GM12872 (cell line): ENCODE results near the gene FAM234A.

ENCODE experiments used
- TF ChIP-seq, protein P1 (sequence below): IDR thresholded peaks from 3 replicates; pipeline ENCODE4 v1.5.1; 2011; ENCODE audit warnings: low read depth, mild to moderate bottlenecking, low read length, moderate library complexity; ENCODE audit not compliant: insufficient read depth

Gene FAM234A

GRCh38 chr16:296806-297510 is 62.3 kb downstream of the FAM234A start:
- TF ChIP-seq, protein P1, sequence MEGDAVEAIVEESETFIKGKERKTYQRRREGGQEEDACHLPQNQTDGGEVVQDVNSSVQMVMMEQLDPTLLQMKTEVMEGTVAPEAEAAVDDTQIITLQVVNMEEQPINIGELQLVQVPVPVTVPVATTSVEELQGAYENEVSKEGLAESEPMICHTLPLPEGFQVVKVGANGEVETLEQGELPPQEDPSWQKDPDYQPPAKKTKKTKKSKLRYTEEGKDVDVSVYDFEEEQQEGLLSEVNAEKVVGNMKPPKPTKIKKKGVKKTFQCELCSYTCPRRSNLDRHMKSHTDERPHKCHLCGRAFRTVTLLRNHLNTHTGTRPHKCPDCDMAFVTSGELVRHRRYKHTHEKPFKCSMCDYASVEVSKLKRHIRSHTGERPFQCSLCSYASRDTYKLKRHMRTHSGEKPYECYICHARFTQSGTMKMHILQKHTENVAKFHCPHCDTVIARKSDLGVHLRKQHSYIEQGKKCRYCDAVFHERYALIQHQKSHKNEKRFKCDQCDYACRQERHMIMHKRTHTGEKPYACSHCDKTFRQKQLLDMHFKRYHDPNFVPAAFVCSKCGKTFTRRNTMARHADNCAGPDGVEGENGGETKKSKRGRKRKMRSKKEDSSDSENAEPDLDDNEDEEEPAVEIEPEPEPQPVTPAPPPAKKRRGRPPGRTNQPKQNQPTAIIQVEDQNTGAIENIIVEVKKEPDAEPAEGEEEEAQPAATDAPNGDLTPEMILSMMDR, result no peak

DNA sequence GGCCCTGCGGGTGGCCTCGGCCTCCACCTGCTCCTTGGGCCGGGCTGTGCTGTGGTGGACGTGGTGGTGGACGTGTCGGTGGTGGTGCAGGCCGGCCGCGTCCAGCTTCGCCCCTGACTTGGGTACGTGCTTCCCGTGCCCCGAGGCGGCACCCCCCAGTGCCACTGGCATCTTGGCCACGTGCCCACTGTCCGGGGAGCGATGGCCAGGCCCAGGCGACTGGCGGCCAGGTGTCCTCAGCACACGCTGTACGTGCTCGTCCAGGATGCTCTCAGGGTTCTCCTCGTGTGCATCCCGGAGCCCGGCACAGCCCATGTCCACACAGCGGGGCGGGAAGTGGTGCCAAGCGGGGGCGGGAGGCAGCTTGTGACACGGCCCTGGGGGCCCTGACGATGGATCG is 63.2 kb downstream of the FAM234A start:
- TF ChIP-seq, protein P1, result no peak

GRCh38 chr16:301235-301634 is 66.6 kb downstream of the FAM234A start:
- TF ChIP-seq, protein P1, result no peak

DNA sequence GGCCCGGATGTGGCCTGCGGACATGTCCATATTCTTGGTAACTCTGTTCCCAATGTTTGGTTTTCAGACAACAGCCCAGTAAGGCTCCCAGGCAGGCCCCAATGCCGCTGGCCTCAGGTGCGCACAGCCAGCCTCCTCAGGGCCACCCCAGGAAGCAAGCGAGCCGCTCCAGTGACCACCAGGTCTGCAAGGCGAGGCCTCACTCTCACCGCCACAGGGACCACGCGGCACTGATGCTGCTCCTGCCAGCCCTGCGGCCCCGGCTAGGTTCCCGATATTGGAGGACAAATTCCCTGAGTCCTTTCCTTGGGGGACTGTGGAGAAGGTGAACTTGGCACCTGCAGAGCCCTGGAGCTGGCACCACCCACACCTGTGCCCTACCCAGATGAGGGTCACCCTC is 67.3 kb downstream of the FAM234A start:
- TF ChIP-seq, protein P1, result no peak

DNA sequence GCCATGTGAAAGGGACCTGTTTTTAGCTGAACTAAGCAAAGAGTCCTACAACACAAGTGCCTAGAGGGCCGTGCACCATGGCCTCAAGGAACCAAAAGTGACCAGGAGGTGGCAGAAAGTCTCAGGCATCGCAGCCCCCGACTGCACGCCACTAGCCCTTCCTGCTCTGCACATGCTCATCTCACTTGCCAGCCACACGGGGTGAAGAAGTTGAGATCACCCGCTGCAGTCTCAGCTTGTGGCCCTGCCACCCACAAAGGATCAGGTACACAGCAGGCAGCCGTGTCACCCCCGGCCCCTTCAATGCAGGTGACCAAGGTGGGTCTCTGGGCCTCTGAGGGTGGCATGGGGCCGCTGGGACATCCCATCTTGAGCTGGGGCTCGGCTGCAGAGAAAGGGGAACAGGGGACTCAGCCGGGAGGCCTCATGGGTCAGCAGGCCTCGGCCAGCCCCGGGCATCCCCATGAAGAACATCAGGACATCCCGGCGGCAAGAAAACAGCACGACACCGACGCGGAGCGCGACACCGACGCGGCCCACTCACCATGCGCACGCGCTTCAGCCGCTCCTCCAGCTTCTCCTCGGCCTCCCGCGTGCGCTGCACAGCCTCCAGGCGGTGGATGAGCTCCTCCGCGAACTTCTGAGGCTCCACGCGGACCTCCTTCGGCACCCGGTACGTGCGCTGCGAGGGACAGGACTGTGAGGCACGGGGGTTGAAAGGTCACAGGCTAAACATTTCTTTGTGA is 69.3 kb downstream of the FAM234A start:
- TF ChIP-seq, protein P1, result no peak

GRCh38 chr16:305916-306626 is 71.5 kb downstream of the FAM234A start:
- TF ChIP-seq, protein P1, result no peak

DNA sequence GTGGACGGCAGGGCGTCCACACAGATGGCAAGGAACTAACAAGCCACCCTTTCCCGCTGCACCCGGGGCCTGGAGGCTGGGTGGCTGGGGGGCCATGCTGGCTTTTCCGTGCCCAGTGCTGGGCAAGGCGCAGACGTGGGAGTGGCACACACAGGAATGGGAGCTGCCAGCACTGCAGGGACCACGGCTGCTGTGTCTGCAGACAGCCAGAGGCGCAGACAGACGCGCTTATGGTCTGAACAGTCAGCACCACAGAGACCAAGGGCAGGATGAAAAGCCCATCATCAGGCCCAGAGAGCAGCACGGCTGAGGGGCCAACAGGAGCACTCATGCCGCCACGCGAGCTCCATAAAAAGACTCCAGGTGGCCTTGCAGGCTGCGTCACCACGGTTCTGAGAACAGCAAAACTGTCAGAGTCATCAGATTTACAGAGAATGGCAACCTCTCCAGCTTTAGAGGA is 72.3 kb downstream of the FAM234A start:
- TF ChIP-seq, protein P1, result no peak
